A673 (cell line): ENCODE results near the gene CDO1.

ENCODE experiments used
- EZH2 ChIP-seq: fragments of 200-600 bp; sonication (generic); IDR thresholded peaks from 2 replicates; pipeline ENCODE4 v1.6.1; 2017; ENCODE audit warnings: borderline replicate concordance, low read depth, mild to moderate bottlenecking, mixed read lengths, antibody characterized with exemption, low read length; ENCODE audit not compliant: poor library complexity, severe bottlenecking
- TF ChIP-seq, protein P1 (sequence below): fragments of 300-800, 200-600 bp; sonication (generic); conservative IDR thresholded peaks from 2 replicates; pipeline ENCODE4 v1.5.1; 2017; ENCODE audit warnings: low read depth, mild to moderate bottlenecking, antibody characterized with exemption, low read length, moderate library complexity, mixed read lengths

DNA sequence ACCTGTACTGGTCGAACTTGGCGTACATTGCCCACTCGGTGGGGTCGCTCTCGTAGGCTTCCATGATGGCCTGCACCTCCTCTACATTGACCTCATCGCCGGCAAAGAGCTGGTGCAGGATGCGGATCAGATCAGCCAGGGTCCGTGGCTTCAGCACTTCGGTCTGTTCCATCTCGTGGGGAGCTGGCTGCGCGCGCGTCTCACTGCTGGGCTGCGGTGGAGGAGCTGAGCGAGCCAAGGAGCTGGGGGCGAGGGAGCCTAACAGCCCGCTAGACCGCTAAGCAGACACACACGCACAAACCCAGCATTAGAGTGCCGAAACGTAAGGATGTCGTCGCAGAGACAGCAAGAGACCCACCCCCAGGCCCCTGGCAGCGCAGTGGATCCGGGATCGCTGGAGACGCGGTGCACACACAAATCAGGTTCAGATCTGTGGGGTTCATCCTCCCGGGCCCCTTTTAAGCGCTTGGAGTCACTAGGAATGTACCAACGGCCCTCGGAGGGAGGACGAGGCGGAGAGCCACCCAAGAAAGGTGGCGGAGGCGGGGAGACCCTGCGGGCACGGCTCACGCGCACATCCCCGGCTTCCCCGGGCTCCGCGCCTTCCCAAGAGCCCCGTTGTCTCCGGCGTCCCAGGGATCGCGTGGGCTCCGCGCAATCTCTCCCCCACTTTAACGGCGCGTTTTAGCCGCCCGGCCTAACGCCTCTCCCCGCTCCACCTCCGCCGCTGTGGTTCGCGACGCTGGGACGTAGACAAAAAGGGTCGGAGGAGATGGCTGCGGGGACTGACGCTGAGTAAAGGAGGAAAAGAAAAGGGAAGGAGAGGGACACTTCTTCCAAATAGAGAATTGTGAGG is at the start of gene CDO1:
- TF ChIP-seq, protein P1, sequence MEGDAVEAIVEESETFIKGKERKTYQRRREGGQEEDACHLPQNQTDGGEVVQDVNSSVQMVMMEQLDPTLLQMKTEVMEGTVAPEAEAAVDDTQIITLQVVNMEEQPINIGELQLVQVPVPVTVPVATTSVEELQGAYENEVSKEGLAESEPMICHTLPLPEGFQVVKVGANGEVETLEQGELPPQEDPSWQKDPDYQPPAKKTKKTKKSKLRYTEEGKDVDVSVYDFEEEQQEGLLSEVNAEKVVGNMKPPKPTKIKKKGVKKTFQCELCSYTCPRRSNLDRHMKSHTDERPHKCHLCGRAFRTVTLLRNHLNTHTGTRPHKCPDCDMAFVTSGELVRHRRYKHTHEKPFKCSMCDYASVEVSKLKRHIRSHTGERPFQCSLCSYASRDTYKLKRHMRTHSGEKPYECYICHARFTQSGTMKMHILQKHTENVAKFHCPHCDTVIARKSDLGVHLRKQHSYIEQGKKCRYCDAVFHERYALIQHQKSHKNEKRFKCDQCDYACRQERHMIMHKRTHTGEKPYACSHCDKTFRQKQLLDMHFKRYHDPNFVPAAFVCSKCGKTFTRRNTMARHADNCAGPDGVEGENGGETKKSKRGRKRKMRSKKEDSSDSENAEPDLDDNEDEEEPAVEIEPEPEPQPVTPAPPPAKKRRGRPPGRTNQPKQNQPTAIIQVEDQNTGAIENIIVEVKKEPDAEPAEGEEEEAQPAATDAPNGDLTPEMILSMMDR: no peak
- TF ChIP-seq EZH2: peak; percentile 24
